Uterus (tissue), 4 donors: ENCODE results near the gene HAS3. TPM values are rescaled to one million over a fixed set of nuclear protein-coding genes. Genes with fewer than 3 reads are reported as not detected.

Experiments
- DNase-seq, 2 donors: peaks; one replicate each; pipeline ENCODE4 v3.0.0-alpha.2; 2019 to 2020
- H3K27ac ChIP-seq, 2 donors: fragments of 200-600 bp; sonication (generic); 1 replicate in 1 of 2; 2 replicates in 1 of 2; pipeline ENCODE4 v1.5.1; 2016 to 2018
- H3K27me3 ChIP-seq, 2 donors: fragments of 200-600 bp; sonication (generic); one replicate each; pipeline ENCODE4 v1.5.1; 2018 to 2019; ENCODE audit warnings: control low read depth in 1 of 2
- H3K36me3 ChIP-seq, 2 donors: fragments of 200-600 bp; sonication (generic); one replicate each; pipeline ENCODE4 v1.5.1; 2019; ENCODE audit warnings: control low read depth in 1 of 2
- H3K4me1 ChIP-seq, 2 donors: fragments of 200-600 bp; sonication (generic); one replicate each; pipeline ENCODE4 v1.5.1; 2018 to 2019; ENCODE audit warnings: control low read depth in 1 of 2
- H3K4me3 ChIP-seq, 2 donors: fragments of 200-600 bp; sonication (generic); 1 replicate in 1 of 2; 2 replicates in 1 of 2; pipeline ENCODE4 v1.5.1; 2018 to 2019; ENCODE audit warnings: mild to moderate bottlenecking in 1 of 2
- H3K9me3 ChIP-seq, 2 donors: fragments of 200-600 bp; sonication (generic); one replicate each; pipeline ENCODE4 v1.5.1; 2019; ENCODE audit warnings: control low read depth in 1 of 2
- POLR2A ChIP-seq, 2 donors: fragments of 450-650 bp; IDR thresholded peaks; one replicate each; pipeline ENCODE4 v1.6.1; 2016; ENCODE audit warnings: antibody characterized with exemption in 2 of 2, mild to moderate bottlenecking in 1 of 2, moderate library complexity in 1 of 2
- intact Hi-C: fragments of 100-400 bp; cut with DNase I; formaldehyde crosslinking; loops from one replicate; pipeline ENCODE4 v1.15.1; 2023; ENCODE audit warnings: low total_unique reads
- total RNA-seq, 4 donors: library from RNA; depleted of rRNA in 3 of 4; stranded (reverse); fragments of >200 nt in 3 of 4; gene quantifications; one replicate each; pipeline versions ENCODE4 v1.1.0 to v1.2.4, GENCODE V29; 2014 to 2023
- TF ChIP-seq, protein P1 (sequence below), 4 experiments: fragments of 200-600 bp in 2 of 4; fragments of 450-650 bp in 2 of 4; sonication (generic) in 2 of 4; IDR thresholded peaks; one replicate each; pipeline ENCODE4 v1.5.1; 2016 to 2019; ENCODE audit warnings: antibody characterized with exemption in 4 of 4, mild to moderate bottlenecking in 2 of 4, moderate library complexity in 1 of 4
- donor health status: DM: yes; HTN: yes; CAD: no.

The HAS3 gene
- total RNA-seq, 4 donors from 2014 or later = under 0.01 to 2.6 (median 1.8) TPM

DNA sequence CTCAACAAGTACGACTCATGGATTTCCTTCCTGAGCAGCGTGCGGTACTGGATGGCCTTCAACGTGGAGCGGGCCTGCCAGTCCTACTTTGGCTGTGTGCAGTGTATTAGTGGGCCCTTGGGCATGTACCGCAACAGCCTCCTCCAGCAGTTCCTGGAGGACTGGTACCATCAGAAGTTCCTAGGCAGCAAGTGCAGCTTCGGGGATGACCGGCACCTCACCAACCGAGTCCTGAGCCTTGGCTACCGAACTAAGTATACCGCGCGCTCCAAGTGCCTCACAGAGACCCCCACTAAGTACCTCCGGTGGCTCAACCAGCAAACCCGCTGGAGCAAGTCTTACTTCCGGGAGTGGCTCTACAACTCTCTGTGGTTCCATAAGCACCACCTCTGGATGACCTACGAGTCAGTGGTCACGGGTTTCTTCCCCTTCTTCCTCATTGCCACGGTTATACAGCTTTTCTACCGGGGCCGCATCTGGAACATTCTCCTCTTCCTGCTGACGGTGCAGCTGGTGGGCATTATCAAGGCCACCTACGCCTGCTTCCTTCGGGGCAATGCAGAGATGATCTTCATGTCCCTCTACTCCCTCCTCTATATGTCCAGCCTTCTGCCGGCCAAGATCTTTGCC is 9.0 kb downstream of the HAS3 start:
- intact Hi-C loops = no loop called here
- Histone ChIP-seq H3K36me3 (no peaks in the 10 kb centered on the region), H3K27me3 (no peaks in the 10 kb centered on the region), H3K4me3 (no peak overlapping the region), H3K9me3 (no peaks in the 10 kb centered on the region), H3K4me1 (no peaks in the 10 kb centered on the region), H3K27ac (no peak overlapping the region)
- TF ChIP-seq, protein P1, sequence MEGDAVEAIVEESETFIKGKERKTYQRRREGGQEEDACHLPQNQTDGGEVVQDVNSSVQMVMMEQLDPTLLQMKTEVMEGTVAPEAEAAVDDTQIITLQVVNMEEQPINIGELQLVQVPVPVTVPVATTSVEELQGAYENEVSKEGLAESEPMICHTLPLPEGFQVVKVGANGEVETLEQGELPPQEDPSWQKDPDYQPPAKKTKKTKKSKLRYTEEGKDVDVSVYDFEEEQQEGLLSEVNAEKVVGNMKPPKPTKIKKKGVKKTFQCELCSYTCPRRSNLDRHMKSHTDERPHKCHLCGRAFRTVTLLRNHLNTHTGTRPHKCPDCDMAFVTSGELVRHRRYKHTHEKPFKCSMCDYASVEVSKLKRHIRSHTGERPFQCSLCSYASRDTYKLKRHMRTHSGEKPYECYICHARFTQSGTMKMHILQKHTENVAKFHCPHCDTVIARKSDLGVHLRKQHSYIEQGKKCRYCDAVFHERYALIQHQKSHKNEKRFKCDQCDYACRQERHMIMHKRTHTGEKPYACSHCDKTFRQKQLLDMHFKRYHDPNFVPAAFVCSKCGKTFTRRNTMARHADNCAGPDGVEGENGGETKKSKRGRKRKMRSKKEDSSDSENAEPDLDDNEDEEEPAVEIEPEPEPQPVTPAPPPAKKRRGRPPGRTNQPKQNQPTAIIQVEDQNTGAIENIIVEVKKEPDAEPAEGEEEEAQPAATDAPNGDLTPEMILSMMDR (IDR thresholded peaks at IDR 0.05) = no peak
- no peak for DNase-seq

DNA sequence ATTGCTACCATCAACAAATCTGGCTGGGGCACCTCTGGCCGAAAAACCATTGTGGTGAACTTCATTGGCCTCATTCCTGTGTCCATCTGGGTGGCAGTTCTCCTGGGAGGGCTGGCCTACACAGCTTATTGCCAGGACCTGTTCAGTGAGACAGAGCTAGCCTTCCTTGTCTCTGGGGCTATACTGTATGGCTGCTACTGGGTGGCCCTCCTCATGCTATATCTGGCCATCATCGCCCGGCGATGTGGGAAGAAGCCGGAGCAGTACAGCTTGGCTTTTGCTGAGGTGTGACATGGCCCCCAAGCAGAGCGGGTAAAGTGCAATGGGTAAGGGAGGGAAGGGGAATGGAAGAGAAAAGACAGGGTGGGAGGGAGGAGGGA is 9.5 kb downstream of the HAS3 start:
- TF ChIP-seq POLR2A (IDR thresholded peaks at IDR 0.05) = no peak
- TF ChIP-seq, protein P1 (IDR thresholded peaks at IDR 0.05) = no peak
- no peak for DNase-seq
- H3K27ac ChIP-seq = no peak overlapping the region
- no peak overlapping the region for H3K4me3 ChIP-seq
- H3K27me3 ChIP-seq = no peaks in the 10 kb centered on the region
- H3K36me3 ChIP-seq = no peaks in the 10 kb centered on the region
- H3K4me1 ChIP-seq = no peaks in the 10 kb centered on the region
- no peaks in the 10 kb centered on the region for H3K9me3 ChIP-seq
- intact Hi-C loops = no loop called here

DNA sequence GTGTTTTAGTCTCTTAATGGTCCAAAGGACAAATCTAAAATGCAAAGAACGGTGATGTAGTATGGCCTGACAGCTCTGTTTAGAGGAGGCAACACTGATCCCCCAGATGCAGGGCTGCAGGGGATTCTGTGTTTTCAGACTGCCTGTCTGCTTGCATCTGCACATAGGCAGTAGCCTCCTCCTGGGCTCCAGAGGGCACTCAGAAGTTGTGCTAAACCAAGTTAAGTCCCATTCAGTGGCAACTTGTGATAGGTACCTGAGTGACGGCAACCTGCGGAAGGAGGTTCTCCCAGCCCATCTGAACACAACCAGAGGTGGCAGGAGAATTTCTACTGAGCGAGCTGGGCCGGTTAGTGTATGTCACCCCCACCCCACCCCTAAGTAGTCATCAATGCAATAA is 9.9 kb downstream of the HAS3 start:
- Histone ChIP-seq H3K27ac (no peak overlapping the region), H3K4me3 (no peak overlapping the region), H3K4me1 (no peaks in the 10 kb centered on the region), H3K36me3 (no peaks in the 10 kb centered on the region), H3K27me3 (no peaks in the 10 kb centered on the region), H3K9me3 (no peaks in the 10 kb centered on the region)
- DNase-seq = no peak
- intact Hi-C loops = no loop called here
- TF ChIP-seq, protein P1 (IDR thresholded peaks at IDR 0.05) = no peak
- TF ChIP-seq POLR2A (IDR thresholded peaks at IDR 0.05) = no peak

DNA sequence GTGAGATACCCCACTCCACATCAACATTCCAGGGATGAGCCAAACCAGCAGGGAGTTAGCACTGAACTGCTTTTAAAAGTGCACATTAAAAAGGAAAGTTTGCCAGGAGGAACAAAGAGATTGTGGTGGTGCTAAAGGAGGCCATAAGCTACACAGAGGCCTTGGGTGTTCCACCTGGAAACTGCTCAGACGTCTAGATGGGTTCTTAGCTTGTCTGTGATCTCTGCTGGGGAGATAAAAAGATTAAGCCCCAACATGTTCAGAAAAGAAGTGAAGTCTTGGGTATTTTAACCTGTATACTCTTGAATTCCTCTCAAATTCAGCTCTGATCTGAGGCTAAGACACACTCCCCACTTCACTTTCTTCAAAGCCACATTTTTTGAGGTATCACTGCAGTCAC is 10.4 kb downstream of the HAS3 start:
- Histone ChIP-seq H3K27ac (no peak overlapping the region), H3K4me3 (no peak overlapping the region), H3K9me3 (no peaks in the 10 kb centered on the region), H3K4me1 (no peaks in the 10 kb centered on the region), H3K27me3 (no peaks in the 10 kb centered on the region), H3K36me3 (no peaks in the 10 kb centered on the region)
- no peak for DNase-seq
- intact Hi-C loops = no loop called here
- no peak for TF ChIP-seq POLR2A (IDR thresholded peaks at IDR 0.05)
- TF ChIP-seq, protein P1 (IDR thresholded peaks at IDR 0.05) = no peak

DNA sequence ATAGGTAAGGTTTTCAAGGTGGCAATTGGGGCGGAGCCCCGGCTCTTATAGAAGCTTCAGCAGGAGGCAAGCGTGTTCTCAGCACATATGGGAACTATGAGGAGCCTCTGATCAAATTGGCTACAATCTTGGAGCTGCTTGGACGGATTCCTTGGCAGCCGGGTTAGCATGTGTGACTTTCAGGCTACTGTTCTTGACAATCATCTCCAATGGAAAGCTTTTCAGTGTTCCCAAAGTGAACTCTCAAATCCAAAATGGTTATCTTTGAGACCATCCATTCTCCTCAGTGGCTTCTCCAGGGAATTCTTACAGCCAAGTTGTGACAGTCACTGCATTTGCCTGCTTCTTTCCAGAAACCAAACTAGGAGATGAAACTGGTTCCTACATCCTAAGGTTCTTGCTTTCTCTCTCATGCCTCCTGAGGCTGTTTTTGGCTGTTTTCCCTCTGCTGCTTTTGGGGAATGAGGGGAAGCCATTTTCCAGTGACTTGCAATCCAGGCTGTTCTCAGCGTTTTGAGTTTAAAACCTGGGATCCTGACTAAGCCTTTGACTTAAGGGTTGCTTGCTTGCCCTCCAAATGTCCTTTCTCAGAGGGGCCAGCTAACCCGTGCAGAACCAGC is 10.9 kb downstream of the HAS3 start:
- Histone ChIP-seq H3K36me3 (no peaks in the 10 kb centered on the region), H3K9me3 (no peaks in the 10 kb centered on the region), H3K27me3 (no peaks in the 10 kb centered on the region), H3K4me1 (no peaks in the 10 kb centered on the region), H3K27ac (no peak overlapping the region), H3K4me3 (no peak overlapping the region)
- DNase-seq = no peak
- intact Hi-C loops = no loop called here
- no peak for TF ChIP-seq POLR2A (IDR thresholded peaks at IDR 0.05)
- TF ChIP-seq, protein P1 (IDR thresholded peaks at IDR 0.05) = no peak
